HG02973 (cell line): ENCODE measurements around the gene CPNE4.

Source experiments
- ATAC-seq: cut with Tn5 transposase; IDR thresholded peaks from one replicate; pipeline ENCODE4 v1.9.1; 2021; ENCODE audit warnings: moderate library complexity; ENCODE audit not compliant: unreplicated experiment

CPNE4 gene

DNA sequence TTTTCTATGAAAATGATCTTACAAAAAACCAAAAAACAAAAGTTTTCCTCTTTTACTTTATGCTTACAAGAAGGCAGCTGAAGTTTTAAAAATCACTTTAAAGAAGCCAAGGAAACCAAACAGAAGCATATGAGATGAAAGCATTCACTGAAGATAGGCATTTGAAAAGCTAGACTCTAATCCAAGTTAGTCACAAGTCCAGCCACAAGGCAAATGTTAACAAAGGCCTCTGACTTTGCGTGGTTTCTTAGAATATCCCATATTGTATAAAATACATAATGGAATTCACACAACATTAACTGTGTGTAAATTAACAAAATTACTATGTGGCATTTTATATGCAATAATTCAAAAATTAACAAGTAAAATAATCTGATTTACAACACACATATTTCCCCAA, 549.7 kb downstream of the CPNE4 start:
- ATAC-seq = no peak

DNA sequence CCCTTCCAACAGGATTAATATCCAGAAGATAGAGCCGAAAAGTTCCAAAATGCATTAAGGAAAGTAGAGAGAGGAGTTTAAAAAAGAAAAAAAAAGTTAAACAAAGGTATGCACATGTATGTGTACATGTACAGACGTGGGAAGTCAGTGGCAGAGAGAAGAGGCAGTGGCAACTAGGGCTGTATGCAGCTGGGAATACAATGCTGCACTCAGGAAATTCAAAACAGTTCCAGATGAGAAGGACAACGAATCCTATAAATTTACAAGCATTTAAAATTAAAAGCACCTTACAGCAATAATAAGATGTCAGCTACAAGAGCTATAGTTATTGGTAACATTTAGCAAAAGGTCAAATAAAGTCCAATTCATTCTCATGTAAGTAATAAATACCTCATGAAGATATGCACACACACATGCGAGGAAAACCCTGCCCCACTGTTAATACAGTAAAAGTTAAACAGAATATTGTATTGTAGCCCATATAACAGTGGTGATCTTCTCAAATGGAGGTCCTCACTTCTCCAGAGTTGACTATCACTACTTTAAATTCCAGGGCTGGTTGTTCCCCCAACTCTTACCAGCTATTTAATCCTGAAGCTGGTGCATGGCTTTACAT, 550.2 kb downstream of the CPNE4 start:
- ATAC-seq = no peak
